K562 (cell line): ENCODE data around the gene CD44. TPM values are rescaled to one million over a fixed set of nuclear protein-coding genes. Genes with fewer than 3 reads are reported as not detected.

Experiments
- ATAC-seq: fragments of 200-7000 bp; cut with Tn5 transposase; 3 replicates; pipeline ENCODE4 v1.9.1; 2020; ENCODE audit warnings: moderate library complexity
- BruUV-seq: library from RNA; stranded (reverse); fragments of 400-500 nt; replicated peaks from 2 replicates; lab custom pipeline; 2021; lab: Mats Ljungman, UMichigan
- CTCF ChIA-PET: fragments of 300-600 bp; formaldehyde crosslinking; extraction: SDS; loops from one replicate; lab custom pipeline; 2021; ENCODE audit warnings: low intra/inter-chr PET ratio; lab: Yijun Ruan, JAX
- POLR2A ChIA-PET: fragments of 300-600, 350-650 bp; sonication (Branson Sonifier 250); formaldehyde crosslinking; extraction: SDS; loops from one replicate; lab custom pipeline; 2021; ENCODE audit warnings: antibody characterized with exemption, inconsistent platforms; lab: Yijun Ruan, JAX
- DNase-seq, 4 experiments: peaks; one replicate each; pipeline versions ENCODE4 v3.0.0 to v3.0.0-alpha.2; 2011 to 2018; ENCODE audit warnings: low spot score in 3 of 4, mixed read lengths in 3 of 4; ENCODE audit errors: extremely low read depth in 1 of 4
- FAIRE-seq: peaks from 2 replicates; lab custom pipeline; 2011; peaks lifted over from hg19 to GRCh38; lab: Jason Lieb, UNC
- H2AFZ ChIP-seq: 2 replicates; pipeline ENCODE4 v1.6.0; 2011; ENCODE audit warnings: low read depth, low read length, control low read depth, inconsistent platforms
- H3K27ac ChIP-seq: fragments of 200-600 bp; 3 replicates; pipeline ENCODE4 v1.8.0; 2011; ENCODE audit warnings: low read depth, mild to moderate bottlenecking, control low read depth, inconsistent platforms, low read length, moderate library complexity, mixed read lengths; ENCODE audit errors: extremely low read depth
- H3K27me3 ChIP-seq, 2 experiments: fragments of 300-600 bp in 1 of 2; 2 replicates in 1 of 2; 3 replicates in 1 of 2; pipeline versions ENCODE4 v1.6.0 to v1.8.0; 2011; ENCODE audit warnings: inconsistent platforms in 2 of 2, low read length in 2 of 2, mild to moderate bottlenecking in 1 of 2, mixed read lengths in 1 of 2, moderate library complexity in 1 of 2; ENCODE audit not compliant: control insufficient read depth in 2 of 2, insufficient read depth in 2 of 2
- H3K36me3 ChIP-seq: fragments of 300-600 bp; 3 replicates; pipeline ENCODE4 v1.8.0; 2011; ENCODE audit warnings: mild to moderate bottlenecking, low read length, inconsistent platforms; ENCODE audit not compliant: control insufficient read depth, insufficient read depth
- H3K4me1 ChIP-seq, 2 experiments: fragments of 200-600 bp in 1 of 2; replicated peaks in 1 of 2; 2 replicates in 1 of 2; 3 replicates in 1 of 2; pipeline versions ENCODE4 v1.5.1 to v1.8.0; 2011; ENCODE audit warnings: inconsistent platforms in 2 of 2, low read length in 2 of 2, mild to moderate bottlenecking in 1 of 2, mixed read lengths in 1 of 2, moderate library complexity in 1 of 2; ENCODE audit not compliant: control insufficient read depth in 2 of 2, insufficient read depth in 2 of 2
- H3K4me2 ChIP-seq: 2 replicates; pipeline ENCODE4 v1.6.1; 2011; ENCODE audit warnings: low read length, control low read depth, inconsistent platforms, mixed read lengths; ENCODE audit not compliant: insufficient read depth
- H3K4me3 ChIP-seq: fragments of 200-600 bp; sonication (generic), shearing (Covaris generic); 2 replicates; pipeline ENCODE4 v1.5.1; 2016; ENCODE audit warnings: control low read depth, inconsistent platforms
- H3K79me2 ChIP-seq: fragments of 200-600 bp; 3 replicates; pipeline ENCODE4 v1.8.0; 2011; ENCODE audit warnings: low read length, inconsistent platforms; ENCODE audit not compliant: control insufficient read depth, insufficient read depth
- H3K9ac ChIP-seq, 2 experiments: 2 replicates each; pipeline versions ENCODE4 v1.6.0 to v1.6.1; 2011; ENCODE audit warnings: low read depth in 2 of 2, low read length in 2 of 2, control low read depth in 1 of 2, inconsistent platforms in 1 of 2, mild to moderate bottlenecking in 1 of 2, mixed read lengths in 1 of 2; ENCODE audit not compliant: insufficient read depth in 1 of 2
- H3K9me1 ChIP-seq: one replicate; pipeline ENCODE4 v1.6.0; 2011; ENCODE audit warnings: inconsistent platforms, mild to moderate bottlenecking, low read length, moderate library complexity; ENCODE audit not compliant: control insufficient read depth, insufficient read depth
- H3K9me3 ChIP-seq: replicated peaks from 2 replicates; pipeline ENCODE4 v1.5.1; 2011; ENCODE audit warnings: low read depth, low read length, inconsistent platforms; ENCODE audit not compliant: control insufficient read depth, insufficient read depth
- H4K20me1 ChIP-seq: replicated peaks from 2 replicates; pipeline ENCODE4 v1.6.1; 2011; ENCODE audit warnings: low read length, inconsistent platforms, mixed read lengths; ENCODE audit not compliant: control insufficient read depth, insufficient read depth
- CBX3 ChIP-seq, 2 experiments: IDR thresholded peaks; 1 replicate in 1 of 2; 2 replicates in 1 of 2; pipeline ENCODE4 v1.6.1; 2012; ENCODE audit warnings: inconsistent platforms in 2 of 2, low read length in 2 of 2, borderline replicate concordance in 1 of 2, control low read depth in 1 of 2
- DPF2 ChIP-seq: fragments of 450-650 bp; IDR thresholded peaks from 2 replicates; pipeline ENCODE4 v1.6.1; 2016
- MTF1 ChIP-seq: fragments of 250-450 bp; sonication (Bioruptor Pico); IDR thresholded peaks from 2 replicates; pipeline ENCODE4 v1.9.0; 2021; ENCODE audit warnings: moderate library complexity, mild to moderate bottlenecking, inconsistent platforms, borderline replicate concordance
- RBBP5 ChIP-seq: fragments of 200-600 bp; sonication (generic); IDR thresholded peaks from 2 replicates; pipeline ENCODE4 v1.6.1; 2012; ENCODE audit warnings: borderline replicate concordance, mild to moderate bottlenecking, low read length, control low read depth, inconsistent platforms; ENCODE audit not compliant: insufficient read depth, poor library complexity, severe bottlenecking
- ZNF239 ChIP-seq: fragments of 250-450 bp; sonication (Bioruptor Pico); IDR thresholded peaks from 2 replicates; pipeline ENCODE4 v1.4.0; 2020; ENCODE audit warnings: mild to moderate bottlenecking
- ZNF354B ChIP-seq: fragments of 250-450 bp; sonication (Bioruptor Pico); IDR thresholded peaks from 2 replicates; pipeline ENCODE4 v1.4.0; 2020
- ZNF561 ChIP-seq: fragments of 450-650 bp; formaldehyde crosslinking; conservative IDR thresholded peaks from 2 replicates; pipeline ENCODE4 v1.4.0; 2020; ENCODE audit warnings: mild to moderate bottlenecking, moderate library complexity
- WGBS: fragments of 100-300 bp; shearing (Covaris generic); methylation state at CpG from one replicate; pipeline ENCODE4 v1.1.6; 2016; ENCODE audit warnings: low coverage, mixed read lengths; ENCODE audit not compliant: insufficient coverage; ENCODE audit errors: missing lambda C conversion rate; 5-methylcytosine and 5-hydroxymethylcytosine counted together
- in situ Hi-C: fragments of 300-500 bp; cut with MboI; formaldehyde crosslinking; loops from 4 replicates; pipeline ENCODE4 v1.15.0; 2018; ENCODE audit warnings: inconsistent platforms, mixed read lengths
- intact Hi-C: fragments of 100-400 bp; cut with micrococcal nuclease; formaldehyde crosslinking; loops from 2 replicates; pipeline ENCODE4 v1.14.2; 2022
- polyA plus RNA-seq, 8 experiments: library from polyadenylated mRNA; depleted of rRNA in 4 of 8; stranded (reverse) in 5 of 8; unstranded in 3 of 8; fragments of >200 nt; fragmentation: Nextera tagmentation in 2 of 8; fragmentation: Illumina TruSeq in 1 of 8; extraction: Ambion mirVana in 2 of 8; extraction: Trizol in 1 of 8; gene quantifications; 2 replicates each; pipeline versions ENCODE4 v1.2.1 to v1.2.3, GENCODE V29; 2011 to 2014; ENCODE audit warnings: inconsistent platforms in 1 of 8, missing spikeins in 1 of 8
- total RNA-seq, 7 experiments: library from RNA; depleted of rRNA in 6 of 7; stranded (reverse); fragments of >200 nt in 6 of 7; fragmentation: Illumina TruSeq in 2 of 7; extraction: Trizol in 2 of 7; gene quantifications; 2 replicates each; pipeline versions ENCODE4 v1.2.1 to v1.2.3, GENCODE V29; 2011 to 2021; ENCODE audit warnings: low replicate concordance in 1 of 7
- TF ChIP-seq, protein P1 (sequence below): fragments of 450-650 bp; conservative IDR thresholded peaks from 2 replicates; pipeline ENCODE4 v1.6.1; 2016; ENCODE audit warnings: missing genetic modification characterization, low read depth, mild to moderate bottlenecking, missing compliant biosample characterization, moderate library complexity
- TF ChIP-seq, protein P2 (sequence below): fragments of 250-450 bp; sonication (Bioruptor Pico); IDR thresholded peaks from 2 replicates; pipeline ENCODE4 v1.5.0; 2020; ENCODE audit warnings: mild to moderate bottlenecking, borderline replicate concordance

The CD44 gene
- total and polyA plus RNA-seq, 9 of the 15 experiments (the other 6 are each of a cell fraction or from before 2014, with no cell fraction given): 1.2 to 13.9 (median 3.0) TPM

DNA sequence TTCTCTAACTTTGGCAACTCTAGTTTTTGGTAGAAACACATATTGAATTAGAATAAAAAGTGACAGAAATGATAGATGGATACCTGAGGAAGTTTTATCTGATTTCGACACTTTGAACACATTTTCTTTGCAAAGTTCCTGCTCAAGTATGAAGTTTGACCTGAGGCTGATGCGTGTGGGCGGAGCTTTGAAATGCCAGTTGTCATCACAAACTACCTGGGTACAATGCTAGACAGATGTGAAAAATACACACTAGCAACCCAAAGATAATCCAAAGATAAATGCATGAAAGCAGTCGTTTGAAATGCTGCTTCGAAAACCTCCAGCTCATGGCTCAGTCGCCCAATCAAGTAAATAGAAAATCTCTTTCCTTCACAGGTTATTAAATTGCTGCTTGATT, 54.8 kb downstream of the CD44 start:
- no peak overlapping the region for H3K4me2 ChIP-seq
- H3K27me3 ChIP-seq: 0 out of 5 replicates have a peak, but pooled peaks cover 0 to 2% of the 10 kb centered on the region in 2 experiments
- H3K79me2 ChIP-seq: no peaks in the 10 kb centered on the region
- no peak overlapping the region for H2AFZ ChIP-seq
- no peaks in the 10 kb centered on the region for H3K4me1 ChIP-seq
- no peak for TF ChIP-seq MTF1
- no peak for TF ChIP-seq ZNF239
- no peak for TF ChIP-seq ZNF354B (CRISPR knock-in tag)
- TF ChIP-seq, protein P1, sequence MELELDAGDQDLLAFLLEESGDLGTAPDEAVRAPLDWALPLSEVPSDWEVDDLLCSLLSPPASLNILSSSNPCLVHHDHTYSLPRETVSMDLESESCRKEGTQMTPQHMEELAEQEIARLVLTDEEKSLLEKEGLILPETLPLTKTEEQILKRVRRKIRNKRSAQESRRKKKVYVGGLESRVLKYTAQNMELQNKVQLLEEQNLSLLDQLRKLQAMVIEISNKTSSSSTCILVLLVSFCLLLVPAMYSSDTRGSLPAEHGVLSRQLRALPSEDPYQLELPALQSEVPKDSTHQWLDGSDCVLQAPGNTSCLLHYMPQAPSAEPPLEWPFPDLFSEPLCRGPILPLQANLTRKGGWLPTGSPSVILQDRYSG: no peak
- TF ChIP-seq, protein P2, sequence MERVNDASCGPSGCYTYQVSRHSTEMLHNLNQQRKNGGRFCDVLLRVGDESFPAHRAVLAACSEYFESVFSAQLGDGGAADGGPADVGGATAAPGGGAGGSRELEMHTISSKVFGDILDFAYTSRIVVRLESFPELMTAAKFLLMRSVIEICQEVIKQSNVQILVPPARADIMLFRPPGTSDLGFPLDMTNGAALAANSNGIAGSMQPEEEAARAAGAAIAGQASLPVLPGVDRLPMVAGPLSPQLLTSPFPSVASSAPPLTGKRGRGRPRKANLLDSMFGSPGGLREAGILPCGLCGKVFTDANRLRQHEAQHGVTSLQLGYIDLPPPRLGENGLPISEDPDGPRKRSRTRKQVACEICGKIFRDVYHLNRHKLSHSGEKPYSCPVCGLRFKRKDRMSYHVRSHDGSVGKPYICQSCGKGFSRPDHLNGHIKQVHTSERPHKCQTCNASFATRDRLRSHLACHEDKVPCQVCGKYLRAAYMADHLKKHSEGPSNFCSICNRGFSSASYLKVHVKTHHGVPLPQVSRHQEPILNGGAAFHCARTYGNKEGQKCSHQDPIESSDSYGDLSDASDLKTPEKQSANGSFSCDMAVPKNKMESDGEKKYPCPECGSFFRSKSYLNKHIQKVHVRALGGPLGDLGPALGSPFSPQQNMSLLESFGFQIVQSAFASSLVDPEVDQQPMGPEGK (CRISPR knock-in tag): no peak
- no peak for TF ChIP-seq ZNF561
- no peak for TF ChIP-seq CBX3 (IDR thresholded peaks at IDR 0.05; ENCODE audit: borderline replicate concordance in 1 of 2, low read length in 2 of 2)
- TF ChIP-seq DPF2: no peak
- no peak for TF ChIP-seq RBBP5
- TF ChIP-seq, all 486 proteins: peak for 0
- no peak overlapping the region for H3K9ac ChIP-seq
- no peaks in the 10 kb centered on the region for H3K9me3 ChIP-seq
- no peak overlapping the region for H3K27ac ChIP-seq
- no peaks in the 10 kb centered on the region for H3K36me3 ChIP-seq
- no peak for DNase-seq
- no peak overlapping the region for H3K4me3 ChIP-seq
- BruUV-seq: no TSS peak
- no peak for ATAC-seq
- intact Hi-C loops (no loop called here), in situ Hi-C loops (no loop called here)
- H4K20me1 ChIP-seq: no peaks in the 10 kb centered on the region
- FAIRE-seq: no peak
- no peaks in the 10 kb centered on the region for H3K9me1 ChIP-seq
- ChIA-PET POLR2A (interaction anchor here (0.6 kb wide), 1 partner anchor 1508 kb away, joined by 3 read pairs; no protein-coding TSS in a partner anchor), CTCF (no interaction called here)
- 1% methylated on average over 6 of the region's 6 CpGs for WGBS
